Endothelial cell of umbilical vein (primary cell): ENCODE data around the gene SLC25A22. TPM values are rescaled to one million over a fixed set of nuclear protein-coding genes. Genes with fewer than 3 reads are reported as not detected.

Source experiments
- BruUV-seq: library from RNA; stranded (reverse); fragments of 400-500 nt; replicated peaks from 2 replicates; lab custom pipeline; 2021; lab: Mats Ljungman, UMichigan
- CTCF ChIA-PET: fragments of 300-600, 350-600 bp; sonication (Branson Sonifier 250); formaldehyde crosslinking; loops from one replicate; lab custom pipeline; 2021; ENCODE audit warnings: antibody characterized with exemption, inconsistent platforms; lab: Charles Lee
- POLR2A ChIA-PET: fragments of 300-600, 350-600 bp; sonication (Branson Sonifier 250); formaldehyde crosslinking; loops from one replicate; lab custom pipeline; 2021; ENCODE audit warnings: antibody characterized with exemption, inconsistent platforms; lab: Charles Lee
- DNase-seq: peaks from one replicate; pipeline ENCODE4 v3.0.0-alpha.2; 2011; ENCODE audit warnings: low read depth, low spot score
- FAIRE-seq: peaks from 2 replicates; lab custom pipeline; 2011; peaks lifted over from hg19 to GRCh38; lab: Jason Lieb, UNC
- H2AFZ ChIP-seq: 2 replicates; pipeline ENCODE4 v1.6.0; 2012; ENCODE audit warnings: low read depth, low read length, control low read depth, inconsistent platforms
- H3K27ac ChIP-seq: 2 replicates; pipeline ENCODE4 v1.5.1; 2011; ENCODE audit warnings: low read depth, mild to moderate bottlenecking, control low read depth, low read length, moderate library complexity; ENCODE audit not compliant: insufficient read depth
- H3K27me3 ChIP-seq, 2 experiments: 2 replicates each; pipeline versions ENCODE4 v1.6.0 to v1.6.1; 2011; ENCODE audit warnings: low read length in 2 of 2, mixed read lengths in 1 of 2; ENCODE audit not compliant: control insufficient read depth in 2 of 2, insufficient read depth in 2 of 2
- H3K36me3 ChIP-seq, 2 experiments: 2 replicates in 1 of 2; 3 replicates in 1 of 2; pipeline ENCODE4 v1.5.1; 2011; ENCODE audit warnings: low read length in 2 of 2, mild to moderate bottlenecking in 1 of 2, moderate library complexity in 1 of 2; ENCODE audit not compliant: control insufficient read depth in 2 of 2, insufficient read depth in 2 of 2; ENCODE audit errors: extremely low read depth in 1 of 2
- H3K4me1 ChIP-seq: 3 replicates; pipeline ENCODE4 v1.5.1; 2011; ENCODE audit warnings: mild to moderate bottlenecking, low read length; ENCODE audit not compliant: control insufficient read depth, insufficient read depth; ENCODE audit errors: extremely low read depth
- H3K4me2 ChIP-seq: 2 replicates; pipeline ENCODE4 v1.6.1; 2011; ENCODE audit warnings: low read length, control low read depth, mixed read lengths; ENCODE audit not compliant: insufficient read depth
- H3K4me3 ChIP-seq, 3 experiments: fragments of 200-600 bp in 1 of 3; sonication (generic), shearing (Covaris generic) in 1 of 3; replicated peaks in 1 of 3; 2 replicates each; pipeline ENCODE4 v1.5.1; 2011 to 2016; ENCODE audit warnings: control low read depth in 3 of 3, low read length in 3 of 3, mild to moderate bottlenecking in 2 of 3, inconsistent platforms in 1 of 3, low read depth in 1 of 3, moderate library complexity in 1 of 3; ENCODE audit not compliant: insufficient read depth in 1 of 3
- H3K79me2 ChIP-seq: 2 replicates; pipeline ENCODE4 v1.6.0; 2012; ENCODE audit warnings: low read length, inconsistent platforms; ENCODE audit not compliant: control insufficient read depth, insufficient read depth
- H3K9ac ChIP-seq: replicated peaks from 2 replicates; pipeline ENCODE3; 2011; ENCODE audit warnings: low read length, control low read depth; ENCODE audit not compliant: insufficient read depth; ENCODE audit errors: extremely low read depth
- H3K9me1 ChIP-seq: replicated peaks from 3 replicates; pipeline ENCODE4 v1.6.0; 2011; ENCODE audit warnings: mild to moderate bottlenecking, low read length; ENCODE audit not compliant: control insufficient read depth, insufficient read depth; ENCODE audit errors: extremely low read depth
- H3K9me3 ChIP-seq: replicated peaks from 2 replicates; pipeline ENCODE4 v1.5.1; 2012; ENCODE audit warnings: low read length, inconsistent platforms; ENCODE audit not compliant: control insufficient read depth, insufficient read depth
- H4K20me1 ChIP-seq: replicated peaks from 2 replicates; pipeline ENCODE3; 2011; ENCODE audit warnings: mild to moderate bottlenecking, low read length; ENCODE audit not compliant: control insufficient read depth, insufficient read depth; ENCODE audit errors: extremely low read depth
- CTCF ChIP-seq, 2 donors: IDR thresholded peaks; 1 replicate in 1 of 2; 2 replicates in 1 of 2; pipeline ENCODE4 v1.5.1; 2011; ENCODE audit warnings: low read length in 2 of 2, mild to moderate bottlenecking in 2 of 2, moderate library complexity in 2 of 2, control low read depth in 1 of 2, inconsistent platforms in 1 of 2, low read depth in 1 of 2; ENCODE audit not compliant: insufficient read depth in 1 of 2; ENCODE audit errors: extremely low read depth in 1 of 2
- EZH2 ChIP-seq: IDR thresholded peaks from 2 replicates; pipeline ENCODE4 v1.6.1; 2012; ENCODE audit warnings: borderline replicate concordance, low read depth, mild to moderate bottlenecking, moderate library complexity, low read length, inconsistent platforms; ENCODE audit not compliant: severe bottlenecking
- FOS ChIP-seq: IDR thresholded peaks from 2 replicates; pipeline ENCODE4 v1.6.1; 2011; ENCODE audit warnings: mild to moderate bottlenecking, low read length, moderate library complexity, borderline replicate concordance; ENCODE audit not compliant: insufficient read depth
- GATA2 ChIP-seq: IDR thresholded peaks from 2 replicates; pipeline ENCODE4 v1.7.0; 2011; ENCODE audit warnings: low read depth, mild to moderate bottlenecking, moderate library complexity, mixed read lengths, low read length; ENCODE audit not compliant: insufficient read length, insufficient read depth
- JUN ChIP-seq: IDR thresholded peaks from 2 replicates; pipeline ENCODE4 v1.6.1; 2011; ENCODE audit warnings: borderline replicate concordance, low read depth; ENCODE audit not compliant: insufficient read length, insufficient read depth
- MAX ChIP-seq: IDR thresholded peaks from 2 replicates; pipeline ENCODE4 v1.6.1; 2011; ENCODE audit not compliant: insufficient read depth, insufficient read length
- MYC ChIP-seq: IDR thresholded peaks from one replicate; pipeline ENCODE4 v1.6.1; 2011; ENCODE audit warnings: mild to moderate bottlenecking, low read depth, low read length
- POLR2A ChIP-seq: IDR thresholded peaks from 2 replicates; pipeline ENCODE4 v1.6.1; 2012; ENCODE audit warnings: low read depth, mild to moderate bottlenecking, control low read depth, low read length
- POLR2AphosphoS5 ChIP-seq: IDR thresholded peaks from 2 replicates; pipeline ENCODE4 v1.6.1; 2012; ENCODE audit warnings: low read depth, mild to moderate bottlenecking, control low read depth, low read length, moderate library complexity; ENCODE audit not compliant: insufficient read depth
- dilution Hi-C: fragments of 300-500 bp; cut with MboI; formaldehyde crosslinking; loops from one replicate; pipeline ENCODE4 v1.15.0; 2019; ENCODE audit warnings: low sequenced_read_pairs; ENCODE audit not compliant: extremely low pct_ligation_motif_present
- intact Hi-C: fragments of 100-400 bp; cut with micrococcal nuclease; formaldehyde crosslinking; loops from one replicate; pipeline ENCODE4 v1.10.0; 2022
- polyA plus RNA-seq, 4 experiments: library from polyadenylated mRNA; depleted of rRNA in 3 of 4; stranded (reverse) in 3 of 4; unstranded in 1 of 4; fragments of >200 nt; gene quantifications; 2 replicates each; pipeline versions ENCODE4 v1.2.1 to v1.2.3, GENCODE V29; 2011 to 2012; ENCODE audit warnings: missing spikeins in 1 of 4
- total RNA-seq: library from RNA; stranded (reverse); gene quantifications from 2 replicates; pipeline ENCODE4 v1.2.3, GENCODE V29; 2021

SLC25A22 gene
- total and polyA plus RNA-seq, 2 donors (not counting 3 experiments of a cell fraction or from before 2014, with no cell fraction given): 24.5 to 24.9 TPM

- Histone ChIP-seq H3K36me3 (peaks cover 0 to 1% of the 10 kb centered on the region in 2 experiments), H3K4me3 (peak overlapping the region in 2 of 3 experiments; percentile 14 to 34), H3K27me3 (no peaks in the 10 kb centered on the region), H3K79me2 (peaks cover 15% of the 10 kb centered on the region), H3K4me2 (peak overlapping the region; percentile 58), H3K9me1 (no peaks in the 10 kb centered on the region), H3K9ac (peak overlapping the region; percentile 1), H3K4me1 (peaks cover 57% of the 10 kb centered on the region), H3K9me3 (no peaks in the 10 kb centered on the region), H3K27ac (no peak overlapping the region), H4K20me1 (no peaks in the 10 kb centered on the region), H2AFZ (peak overlapping the region; percentile 59)
- DNase-seq: peak; percentile 82
- CTCF ChIA-PET: interaction anchor here (0.8 to 2.7 kb wide), 5 partner anchors 9 to 18 kb away, joined by 3 to 10 read pairs (median 7); partner anchors contain the start of genes PNPLA2 and TSPAN4
- intact Hi-C loops (no loop called here), dilution Hi-C loops (no loop called here)
- FAIRE-seq: peak; percentile 94
- POLR2A ChIA-PET: interaction anchor here (2.3 to 3.6 kb wide), 2 partner anchors 11 kb away, joined by 15 to 28 read pairs; partner anchors contain the start of genes PNPLA2, POLR2L and TSPAN4
- TF ChIP-seq POLR2AphosphoS5 (peak; percentile 48), MAX (no peak), POLR2A (peak; percentile 9)
- no TSS peak for BruUV-seq
Measured at GRCh38 chr11:830295-831117, 32.4 kb upstream of the SLC25A22 start.

GRCh38 chr11:829847-830294 lies 31.8 kb upstream of the SLC25A22 start:
- Histone ChIP-seq H3K4me1 (peaks cover 52% of the 10 kb centered on the region), H3K9ac (peak overlapping the region; percentile 1), H3K9me1 (no peaks in the 10 kb centered on the region), H3K79me2 (peaks cover 13% of the 10 kb centered on the region), H3K9me3 (no peaks in the 10 kb centered on the region), H3K4me2 (peak overlapping the region; percentile 58), H3K36me3 (peaks cover 1 to 2% of the 10 kb centered on the region in 2 experiments), H3K27me3 (no peaks in the 10 kb centered on the region), H2AFZ (peak overlapping the region; percentile 59), H3K4me3 (peak overlapping the region in 2 of 3 experiments; percentile 7 to 34), H4K20me1 (no peaks in the 10 kb centered on the region), H3K27ac (no peak overlapping the region)
- DNase-seq (no peak), FAIRE-seq (no peak)
- TF ChIP-seq EZH2 (no peak), POLR2A (peak; percentile 57), CTCF (IDR thresholded peaks at IDR 0.05; ENCODE audit: extremely low read depth in 1 of 2, insufficient read depth in 1 of 2, low read depth in 1 of 2, low read length in 2 of 2) (no peak), FOS (no peak), MYC (no peak), JUN (no peak), GATA2 (no peak)
- dilution Hi-C loops (no loop called here), intact Hi-C loops (loop anchor here (1.0 kb wide), 1 partner anchor 11 kb away; no protein-coding TSS in a partner anchor)
- POLR2A ChIA-PET: interaction anchor here (1.5 to 3.6 kb wide), 3 partner anchors 11 to 15 kb away, joined by 6 to 28 read pairs (median 15); partner anchors contain the start of genes PNPLA2, POLR2L and TSPAN4
- CTCF ChIA-PET: interaction anchor here (1.3 to 2.7 kb wide), 5 partner anchors 10 to 24 kb away, joined by 5 to 10 read pairs (median 7); partner anchors contain the start of genes PIDD1, PNPLA2 and TSPAN4
- no TSS peak for BruUV-seq
